HepG2 (cell line): Measurements from ENCODE around the gene NRL. TPM values are rescaled to one million over a fixed set of nuclear protein-coding genes. Genes with fewer than 3 reads are reported as not detected.

Source experiments
- CENPX ChIP-seq: sonication (generic); formaldehyde crosslinking; IDR thresholded peaks from 2 replicates; pipeline ENCODE4 v1.9.0; 2021; ENCODE audit warnings: mild to moderate bottlenecking, missing genetic modification reagents, moderate library complexity
- CREB1 ChIP-seq, 2 experiments: fragments of 450-650 bp in 1 of 2; IDR thresholded peaks; 2 replicates each; pipeline ENCODE4 v1.6.1; 2016 to 2017; ENCODE audit warnings: control low read depth in 1 of 2, mild to moderate bottlenecking in 1 of 2, missing compliant biosample characterization in 1 of 2, missing genetic modification characterization in 1 of 2
- DZIP1 ChIP-seq: sonication (generic); formaldehyde crosslinking; IDR thresholded peaks from 2 replicates; pipeline ENCODE4 v1.5.0; 2020; ENCODE audit warnings: mild to moderate bottlenecking, missing genetic modification reagents
- HBP1 ChIP-seq: IDR thresholded peaks from 2 replicates; pipeline ENCODE4 v1.6.1; 2016; ENCODE audit warnings: low read depth, control low read depth
- HNF1B ChIP-seq: sonication (generic); formaldehyde crosslinking; IDR thresholded peaks from 2 replicates; pipeline ENCODE4 v1.5.1; 2020; ENCODE audit warnings: mild to moderate bottlenecking, moderate library complexity, missing genetic modification reagents
- HOXA5 ChIP-seq: sonication (generic); formaldehyde crosslinking; IDR thresholded peaks from 2 replicates; pipeline ENCODE4 v1.4.0; 2020; ENCODE audit warnings: missing genetic modification reagents
- LBX2 ChIP-seq: sonication (generic); formaldehyde crosslinking; IDR thresholded peaks from 2 replicates; pipeline ENCODE4 v1.5.0; 2020; ENCODE audit warnings: missing genetic modification reagents, mild to moderate bottlenecking, borderline replicate concordance
- MEIS2 ChIP-seq: sonication (generic); formaldehyde crosslinking; IDR thresholded peaks from 2 replicates; pipeline ENCODE4 v1.9.0; 2021; ENCODE audit warnings: mild to moderate bottlenecking, missing genetic modification reagents
- ZBTB34 ChIP-seq: sonication (generic); formaldehyde crosslinking; IDR thresholded peaks from 2 replicates; pipeline ENCODE4 v1.8.0; 2022; ENCODE audit warnings: mild to moderate bottlenecking, missing genetic modification reagents
- ZBTB44 ChIP-seq: sonication (generic); formaldehyde crosslinking; IDR thresholded peaks from 2 replicates; pipeline ENCODE4 v1.4.0; 2020; ENCODE audit warnings: missing genetic modification reagents
- ZNF282 ChIP-seq: fragments of 450-650 bp; IDR thresholded peaks from 2 replicates; pipeline ENCODE4 v1.6.1; 2018; ENCODE audit not compliant: partially characterized antibody
- ZNF292 ChIP-seq: sonication (generic); formaldehyde crosslinking; IDR thresholded peaks from 2 replicates; pipeline ENCODE4 v1.8.1; 2022; ENCODE audit warnings: mild to moderate bottlenecking, low read depth, missing genetic modification reagents, borderline replicate concordance
- ZNF460 ChIP-seq: sonication (generic); formaldehyde crosslinking; IDR thresholded peaks from 2 replicates; pipeline ENCODE4 v1.5.1; 2020; ENCODE audit warnings: missing genetic modification reagents, mild to moderate bottlenecking, borderline replicate concordance
- ZNF501 ChIP-seq: sonication (generic); formaldehyde crosslinking; IDR thresholded peaks from 2 replicates; pipeline ENCODE4 v1.5.1; 2020; ENCODE audit warnings: mild to moderate bottlenecking, moderate library complexity, missing genetic modification reagents
- ZNF567 ChIP-seq: sonication (generic); formaldehyde crosslinking; IDR thresholded peaks from 2 replicates; pipeline ENCODE4 v1.8.1; 2023; ENCODE audit warnings: mild to moderate bottlenecking, missing genetic modification reagents, borderline replicate concordance
- ZNF674 ChIP-seq: sonication (generic); formaldehyde crosslinking; IDR thresholded peaks from 2 replicates; pipeline ENCODE4 v1.5.0; 2020; ENCODE audit warnings: low read depth, mild to moderate bottlenecking, missing genetic modification reagents
- ZNF749 ChIP-seq: sonication (generic); formaldehyde crosslinking; IDR thresholded peaks from 2 replicates; pipeline ENCODE4 v1.8.0; 2022; ENCODE audit warnings: mild to moderate bottlenecking, missing genetic modification reagents, moderate library complexity, borderline replicate concordance
- polyA plus RNA-seq, 8 experiments: library from polyadenylated mRNA; depleted of rRNA in 3 of 8; stranded (reverse) in 7 of 8; unstranded in 1 of 8; fragments of >200 nt; fragmentation: Illumina TruSeq in 4 of 8; extraction: Trizol in 4 of 8; gene quantifications; 2 replicates each; pipeline versions ENCODE4 v1.2.1 to v1.2.3, GENCODE V29; 2011 to 2016; ENCODE audit warnings: low read depth in 4 of 8, missing spikeins in 1 of 8, mixed read lengths in 1 of 8; ENCODE audit not compliant: insufficient read depth in 1 of 8
- total RNA-seq, 5 experiments: library from RNA; depleted of rRNA; stranded (reverse); fragments of >200 nt; fragmentation: Illumina TruSeq; extraction: Trizol; gene quantifications; 2 replicates each; pipeline ENCODE4 v1.2.3, GENCODE V29; 2016; ENCODE audit warnings: low read depth in 1 of 5

The NRL gene
- total and polyA plus RNA-seq, 2 of the 13 experiments (the other 11 are each of a cell fraction or from before 2014, with no cell fraction given): 2.5 to 4.7 TPM

GRCh38 chr14:24160850-24161804, 46.4 kb upstream of the NRL start, which contains the start of gene IRF9 (continued):
- TF ChIP-seq DZIP1 (no peak; the same call in 1 of the 2 replicates), HBP1 (peak; percentile 98), ZBTB44 (CRISPR knock-in tag) (peak; percentile 98), ZNF460 (CRISPR knock-in tag) (peak; percentile 70; the same call in 1 of the 2 replicates), HNF1B (CRISPR knock-in tag) (peak; percentile 99), ZNF292 (CRISPR knock-in tag) (peak; percentile 84; the same call in 1 of the 2 replicates), ZNF567 (CRISPR knock-in tag) (peak; percentile 99; the same call in 1 of the 2 replicates), HOXA5 (CRISPR knock-in tag) (peak; percentile 99), CENPX (CRISPR knock-in tag) (no peak), ZBTB34 (CRISPR knock-in tag) (peak; percentile 69; the same call in 1 of the 2 replicates), ZNF749 (CRISPR knock-in tag) (peak; percentile 99), CREB1 (IDR thresholded peaks at IDR 0.05) (peak; percentile 74), CREB1 (CRISPR knock-in tag; IDR thresholded peaks at IDR 0.05) (no peak), ZNF674 (CRISPR knock-in tag) (no peak), ZNF282 (no peak), LBX2 (CRISPR knock-in tag) (no peak), MEIS2 (CRISPR knock-in tag) (peak; percentile 78), ZNF501 (CRISPR knock-in tag) (peak; percentile 99)
